Measurements from ENCODE around the gene NSD1. TPM values are rescaled to one million over a fixed set of nuclear protein-coding genes. Genes with fewer than 3 reads are reported as not detected.
"Not testable (repeated sequence)": the region's sequence is repeated elsewhere in the genome, so short reads cannot be mapped to it uniquely, and the experiment has no call there.

The NSD1 gene
- total RNA-seq, 4 donors from 2014 or later = 24.0 to 39.5 (median 32.2) TPM

DNA sequence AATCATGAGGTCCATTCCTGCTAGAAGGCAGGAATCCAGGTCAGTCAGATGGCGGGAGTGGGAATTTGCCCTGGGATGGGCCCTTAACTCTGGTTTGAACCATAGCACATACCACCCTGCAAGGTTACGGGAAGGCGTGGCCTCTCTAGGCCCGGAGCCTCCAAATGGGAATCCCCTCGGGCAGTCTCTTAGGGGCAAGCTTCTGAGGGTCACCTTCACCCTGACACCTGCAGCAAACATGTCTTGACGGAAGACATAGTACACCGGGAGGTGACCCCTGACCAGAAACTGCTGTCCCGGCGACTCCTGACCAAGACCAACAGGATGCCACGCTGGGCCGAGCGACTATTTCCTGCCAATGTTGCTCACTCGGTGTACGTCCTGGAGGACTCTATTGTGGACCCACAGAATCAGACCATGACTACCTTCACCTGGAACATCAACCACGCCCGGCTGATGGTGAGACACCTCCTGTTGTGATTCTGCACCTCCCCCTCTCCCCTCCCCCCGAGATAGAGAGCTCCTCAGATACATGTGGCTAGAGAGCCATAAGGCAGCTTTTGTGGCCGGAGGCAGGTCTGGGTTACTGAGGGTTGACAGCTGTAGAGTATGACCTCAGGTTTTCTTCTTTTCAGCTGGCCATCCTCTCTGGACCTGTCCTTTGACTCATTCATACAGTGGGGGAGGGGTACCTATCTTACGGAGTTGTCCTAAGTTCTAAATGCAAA lies 171.0 kb downstream of the NSD1 start:
- peak overlapping the region; percentile 76 to 100 (median 95) for H3K4me3 ChIP-seq
- no peaks in the 10 kb centered on the region for H3K27me3 ChIP-seq
- peaks cover 5 to 46% (median 8%) of the 10 kb centered on the region in 3 donors for H3K36me3 ChIP-seq
- no peaks in the 10 kb centered on the region for H3K9me3 ChIP-seq
- TF ChIP-seq POLR2A (IDR thresholded peaks at IDR 0.05) = no peak
- TF ChIP-seq, protein P1, sequence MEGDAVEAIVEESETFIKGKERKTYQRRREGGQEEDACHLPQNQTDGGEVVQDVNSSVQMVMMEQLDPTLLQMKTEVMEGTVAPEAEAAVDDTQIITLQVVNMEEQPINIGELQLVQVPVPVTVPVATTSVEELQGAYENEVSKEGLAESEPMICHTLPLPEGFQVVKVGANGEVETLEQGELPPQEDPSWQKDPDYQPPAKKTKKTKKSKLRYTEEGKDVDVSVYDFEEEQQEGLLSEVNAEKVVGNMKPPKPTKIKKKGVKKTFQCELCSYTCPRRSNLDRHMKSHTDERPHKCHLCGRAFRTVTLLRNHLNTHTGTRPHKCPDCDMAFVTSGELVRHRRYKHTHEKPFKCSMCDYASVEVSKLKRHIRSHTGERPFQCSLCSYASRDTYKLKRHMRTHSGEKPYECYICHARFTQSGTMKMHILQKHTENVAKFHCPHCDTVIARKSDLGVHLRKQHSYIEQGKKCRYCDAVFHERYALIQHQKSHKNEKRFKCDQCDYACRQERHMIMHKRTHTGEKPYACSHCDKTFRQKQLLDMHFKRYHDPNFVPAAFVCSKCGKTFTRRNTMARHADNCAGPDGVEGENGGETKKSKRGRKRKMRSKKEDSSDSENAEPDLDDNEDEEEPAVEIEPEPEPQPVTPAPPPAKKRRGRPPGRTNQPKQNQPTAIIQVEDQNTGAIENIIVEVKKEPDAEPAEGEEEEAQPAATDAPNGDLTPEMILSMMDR (IDR thresholded peaks at IDR 0.05) = no peak
- intact Hi-C loops (cut with DNase I) = no loop called here
- peaks cover 54 to 88% (median 54%) of the 10 kb centered on the region in 3 donors for H3K4me1 ChIP-seq
- 12 to 22% methylated on average over 9 to 10 of the region's 19 CpGs for WGBS, 2 donors
- DNase-seq = no peak
- H3K27ac ChIP-seq = peak overlapping the region; percentile 90 to 98 (median 92)

DNA sequence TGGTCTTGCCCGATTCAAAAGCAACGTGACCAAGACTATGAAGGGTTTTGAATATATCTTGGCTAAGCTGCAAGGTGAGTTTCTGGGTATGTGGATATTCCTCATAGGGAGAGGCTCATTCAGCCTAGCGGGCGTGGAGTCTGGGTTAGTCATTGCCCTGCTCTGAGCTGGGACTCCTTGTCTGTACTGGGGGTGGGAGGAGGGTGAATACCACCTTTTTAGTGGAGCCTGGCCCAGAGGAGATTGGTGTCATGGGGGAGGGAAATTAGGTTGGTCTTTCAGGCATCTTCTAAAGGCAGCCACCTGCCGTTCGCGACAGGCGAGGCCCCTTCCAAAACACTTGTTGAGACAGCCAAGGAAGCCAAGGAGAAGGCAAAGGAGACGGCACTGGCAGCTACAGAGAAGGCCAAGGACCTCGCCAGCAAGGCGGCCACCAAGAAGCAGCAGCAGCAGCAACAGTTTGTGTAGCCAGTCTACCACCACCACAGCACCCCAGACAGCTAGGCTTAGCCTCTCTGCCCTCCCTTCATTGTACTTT lies 172.6 kb downstream of the NSD1 start:
- peaks cover 5 to 48% (median 8%) of the 10 kb centered on the region in 3 donors for H3K36me3 ChIP-seq
- H3K27me3 ChIP-seq; H3K9me3 ChIP-seq; DNase-seq; H3K4me3 ChIP-seq; intact Hi-C loops (cut with DNase I): not testable (repeated sequence)
- WGBS, 2 donors = 58 to 67% methylated on average over 7 to 8 of the region's 11 CpGs
- H3K27ac ChIP-seq = peak overlapping the region; percentile 39 to 98 (median 92)
- peaks cover 48 to 88% (median 48%) of the 10 kb centered on the region in 3 donors for H3K4me1 ChIP-seq

DNA sequence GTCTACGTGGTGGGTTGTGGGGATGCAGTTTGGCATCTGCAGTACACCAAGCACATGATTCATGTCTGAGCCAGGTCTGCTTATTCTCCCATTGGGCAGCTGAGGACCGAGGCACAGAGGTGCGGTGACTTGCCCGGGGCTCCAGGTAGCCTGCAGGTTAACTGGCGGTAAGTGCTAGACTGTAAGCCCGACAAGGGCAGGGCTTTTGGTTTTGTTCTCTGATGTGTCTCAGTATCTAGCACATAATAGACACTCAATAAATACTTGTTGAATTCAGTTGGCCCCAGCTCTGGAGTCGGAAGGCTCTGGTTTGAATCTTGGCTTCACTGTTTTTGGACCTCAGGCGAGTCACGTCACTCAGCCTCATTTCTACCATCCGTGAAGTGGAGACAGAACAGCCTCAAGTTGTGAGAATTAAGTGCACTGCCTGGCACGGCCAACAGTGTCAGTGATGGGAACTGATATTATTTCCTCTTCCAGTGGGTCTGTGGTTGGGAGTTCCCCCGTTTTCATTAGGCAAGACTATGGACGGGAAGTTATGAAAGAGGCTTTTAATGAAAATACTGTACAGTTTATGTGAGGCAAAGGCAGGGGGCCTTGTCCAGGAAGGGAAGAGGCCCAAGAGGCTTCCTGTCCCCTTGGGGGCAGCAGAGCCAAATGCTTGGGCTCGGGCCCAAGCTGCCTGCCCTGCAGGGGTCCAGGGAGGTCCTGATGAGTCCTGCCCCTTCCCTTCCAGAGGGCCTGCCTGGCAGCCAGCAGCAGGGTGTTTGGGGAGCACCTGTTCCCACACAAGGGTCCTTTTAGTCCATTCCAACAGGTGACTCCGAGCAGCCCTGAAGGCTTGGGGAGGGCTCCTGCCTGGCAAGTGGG lies 173.3 kb downstream of the NSD1 start:
- Histone ChIP-seq H3K4me1 (peaks cover 48 to 88% (median 48%) of the 10 kb centered on the region in 3 donors), H3K27me3 (no peaks in the 10 kb centered on the region), H3K9me3 (no peaks in the 10 kb centered on the region), H3K4me3 (no peak overlapping the region), H3K27ac (peak overlapping the region; percentile 54 to 98 (median 92)), H3K36me3 (peaks cover 5 to 45% (median 8%) of the 10 kb centered on the region in 3 donors)
- 51 to 70% methylated on average over 8 to 13 of the region's 15 CpGs for WGBS, 2 donors
- intact Hi-C loops (cut with DNase I) = no loop called here
- no peak for DNase-seq
- TF ChIP-seq POLR2A (IDR thresholded peaks at IDR 0.05) = no peak
- TF ChIP-seq, protein P1 (IDR thresholded peaks at IDR 0.05) = peak in 1 of 6 experiments; percentile 9

DNA sequence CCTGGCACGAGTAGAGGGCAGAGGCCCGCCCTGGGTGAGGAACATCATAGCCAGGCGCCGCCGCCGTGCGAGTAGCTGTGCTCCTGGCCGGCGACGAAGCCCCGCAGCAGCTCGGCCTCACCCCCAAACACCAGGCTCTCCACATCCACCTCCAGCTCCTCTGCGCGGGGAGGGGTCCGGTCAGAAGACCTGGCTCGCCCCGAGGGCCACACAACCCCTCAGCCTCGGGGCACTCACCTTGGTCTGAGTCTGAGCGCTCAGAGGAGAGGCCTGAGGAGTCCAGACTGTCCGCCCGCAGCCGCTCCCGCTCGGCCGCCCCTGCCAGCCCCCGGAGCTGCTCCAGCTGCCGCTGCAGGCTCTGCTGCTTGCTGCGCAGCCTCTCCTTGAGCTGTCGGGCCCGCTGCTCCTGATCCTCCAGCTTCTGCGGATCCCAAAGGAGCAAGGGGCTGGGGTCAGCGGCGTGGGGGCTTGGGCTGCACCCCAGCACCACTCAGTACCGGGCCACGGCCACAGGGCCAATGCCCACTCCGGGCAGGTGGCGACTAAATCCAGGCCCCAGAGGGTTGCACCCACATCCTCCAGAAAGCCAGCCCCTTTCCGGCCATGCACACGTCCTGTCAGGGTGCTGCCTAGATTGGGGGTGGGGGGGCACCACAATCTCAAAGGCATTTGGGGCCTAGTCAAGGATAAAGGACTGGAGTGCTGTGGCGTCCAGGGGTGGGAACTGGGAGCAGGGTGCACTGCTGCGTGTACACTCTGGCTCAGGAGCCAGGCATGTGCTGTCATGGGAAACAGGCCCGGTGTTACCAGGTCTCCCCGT lies 174.2 kb downstream of the NSD1 start:
- Histone ChIP-seq H3K4me1 (peaks cover 45 to 88% (median 46%) of the 10 kb centered on the region in 3 donors), H3K36me3 (peaks cover 5 to 45% (median 8%) of the 10 kb centered on the region in 3 donors), H3K27me3 (no peaks in the 10 kb centered on the region), H3K9me3 (no peaks in the 10 kb centered on the region), H3K4me3 (no peak overlapping the region), H3K27ac (peak overlapping the region in 3 of 4 donors; percentile 54 to 98 (median 93))
- WGBS, 2 donors = 67 to 70% methylated on average over 2 to 10 of the region's 43 CpGs
- no peak for DNase-seq
- intact Hi-C loops (cut with DNase I) = no loop called here
- no peak for TF ChIP-seq POLR2A (IDR thresholded peaks at IDR 0.05)
- TF ChIP-seq, protein P1 (IDR thresholded peaks at IDR 0.05) = no peak

DNA sequence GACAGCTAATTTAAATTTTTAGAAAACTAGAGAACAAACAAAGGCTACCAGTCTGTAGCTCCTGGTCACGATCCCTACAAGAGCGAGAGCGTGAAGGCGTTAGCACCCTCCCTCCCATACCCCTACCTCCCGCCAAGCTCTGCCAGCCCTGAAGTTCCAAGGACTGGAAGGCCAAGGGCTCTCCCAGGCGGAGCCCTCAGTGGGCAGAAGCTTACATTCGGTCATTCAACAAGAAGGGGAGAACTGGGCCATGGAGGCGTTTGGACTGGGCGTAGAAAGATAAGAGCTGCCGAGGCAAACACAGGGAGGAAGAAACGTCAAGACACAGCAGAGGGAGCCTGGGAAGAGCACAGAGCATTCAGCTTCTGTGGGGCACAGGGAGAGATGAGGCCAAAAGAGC lies 175.2 kb downstream of the NSD1 start:
- intact Hi-C loops (cut with DNase I) = no loop called here
- Histone ChIP-seq H3K4me3 (no peak overlapping the region), H3K27ac (no peak overlapping the region), H3K27me3 (no peaks in the 10 kb centered on the region), H3K4me1 (peaks cover 46 to 88% (median 47%) of the 10 kb centered on the region in 3 donors), H3K36me3 (peaks cover 5 to 45% (median 8%) of the 10 kb centered on the region in 3 donors), H3K9me3 (no peaks in the 10 kb centered on the region)
- DNase-seq = no peak
- 83 to 96% methylated on average over 8 to 10 of the region's 11 CpGs for WGBS, 2 donors
- TF ChIP-seq, protein P1 (IDR thresholded peaks at IDR 0.05) = no peak
- no peak for TF ChIP-seq POLR2A (IDR thresholded peaks at IDR 0.05)

All from esophagus squamous epithelium (tissue), 5 donors.